ENCODE measurements around the gene TRIM52.

GRCh38 chr5:181237729-181238385 lies 23.1 kb downstream of the TRIM52 start:
- TF ChIP-seq, protein P1, sequence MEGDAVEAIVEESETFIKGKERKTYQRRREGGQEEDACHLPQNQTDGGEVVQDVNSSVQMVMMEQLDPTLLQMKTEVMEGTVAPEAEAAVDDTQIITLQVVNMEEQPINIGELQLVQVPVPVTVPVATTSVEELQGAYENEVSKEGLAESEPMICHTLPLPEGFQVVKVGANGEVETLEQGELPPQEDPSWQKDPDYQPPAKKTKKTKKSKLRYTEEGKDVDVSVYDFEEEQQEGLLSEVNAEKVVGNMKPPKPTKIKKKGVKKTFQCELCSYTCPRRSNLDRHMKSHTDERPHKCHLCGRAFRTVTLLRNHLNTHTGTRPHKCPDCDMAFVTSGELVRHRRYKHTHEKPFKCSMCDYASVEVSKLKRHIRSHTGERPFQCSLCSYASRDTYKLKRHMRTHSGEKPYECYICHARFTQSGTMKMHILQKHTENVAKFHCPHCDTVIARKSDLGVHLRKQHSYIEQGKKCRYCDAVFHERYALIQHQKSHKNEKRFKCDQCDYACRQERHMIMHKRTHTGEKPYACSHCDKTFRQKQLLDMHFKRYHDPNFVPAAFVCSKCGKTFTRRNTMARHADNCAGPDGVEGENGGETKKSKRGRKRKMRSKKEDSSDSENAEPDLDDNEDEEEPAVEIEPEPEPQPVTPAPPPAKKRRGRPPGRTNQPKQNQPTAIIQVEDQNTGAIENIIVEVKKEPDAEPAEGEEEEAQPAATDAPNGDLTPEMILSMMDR (conservative IDR thresholded peaks at IDR 0.05) = no peak
- TF ChIP-seq EZH2 (IDR thresholded peaks at IDR 0.05; ENCODE audit: low read depth) = no peak

All from PC-9 (cell line).